ENCODE results near the gene METTL1. TPM values are rescaled to one million over a fixed set of nuclear protein-coding genes. Genes with fewer than 3 reads are reported as not detected.

The METTL1 gene
- total RNA-seq, 5 donors from 2014 or later (not counting 1 experiment from before 2014, with no cell fraction given), result 10.3 to 17.4 (median 14.5) TPM

DNA sequence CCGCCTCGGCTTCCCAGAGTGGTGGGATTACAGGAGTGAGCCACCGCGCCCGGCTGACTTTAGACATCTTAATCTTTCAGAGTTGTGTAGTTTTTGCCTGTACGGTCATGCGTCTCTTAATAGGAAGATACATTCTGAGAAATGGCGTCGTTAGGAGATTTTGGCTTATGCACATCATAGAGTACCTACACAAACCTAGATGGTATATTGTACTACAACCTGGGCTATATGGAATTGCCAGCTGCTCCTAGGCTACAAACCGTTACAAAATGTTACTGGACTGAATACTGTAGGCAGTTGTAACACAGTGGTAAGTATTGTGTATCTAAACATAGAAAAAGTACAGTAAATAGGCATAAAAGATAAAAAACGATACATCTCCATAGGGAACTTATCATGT, 12.0 kb upstream of the METTL1 start:
- WGBS (ENCODE audit: insufficient coverage), result no CpG with 5 or more reads among the region's 11 CpGs
- H3K9me3 Mint-ChIP-seq, result no peaks in the 10 kb centered on the region
- DNase-seq, result no peak
- H3K27me3 Mint-ChIP-seq, result no peaks in the 10 kb centered on the region
- Histone ChIP-seq H3K4me3 (ENCODE audit: control insufficient read depth in 1 of 2, extremely low read depth in 1 of 2, low read length in 1 of 2) (no peak overlapping the region), H3K27me3 (replicated peaks in 1 of 2; ENCODE audit: control insufficient read depth in 2 of 2, extremely low read depth in 1 of 2, insufficient read depth in 2 of 2, low read length in 1 of 2) (no peaks in the 10 kb centered on the region), H3K36me3 (ENCODE audit: control insufficient read depth in 2 of 2, extremely low read depth in 1 of 2, insufficient read depth in 1 of 2, low read length in 1 of 2) (peaks cover 0 to 34% of the 10 kb centered on the region in 2 donors), H3K9me3 (no peaks in the 10 kb centered on the region), H3K27ac (ENCODE audit: low read length) (no peak overlapping the region), H3K4me1 (ENCODE audit: control insufficient read depth in 1 of 2, extremely low read depth in 1 of 2, insufficient read depth in 2 of 2, low read length in 2 of 2) (peaks cover 22 to 40% of the 10 kb centered on the region in 2 experiments)
- peaks cover 23% of the 10 kb centered on the region for H3K36me3 Mint-ChIP-seq
- peak overlapping the region in 1 of 2 donors; percentile 44 for H3K27ac Mint-ChIP-seq
- H3K4me3 Mint-ChIP-seq, result peak overlapping the region; percentile 62 to 100 (median 77)
- ATAC-seq (replicated peaks in 1 of 4), result no peak
- ChIA-PET CTCF (interaction anchor here (0.7 to 1.3 kb wide), 4 partner anchors 15 to 120 kb away, joined by 3 to 4 read pairs (median 4); no protein-coding TSS in a partner anchor), POLR2A (interaction anchor here in 1 of 2 donors (0.6 kb wide), 1 partner anchor 27 kb away, joined by 3 read pairs; no protein-coding TSS in a partner anchor)
- peaks cover 50 to 54% (median 52%) of the 10 kb centered on the region in 3 donors for H3K4me1 Mint-ChIP-seq

DNA sequence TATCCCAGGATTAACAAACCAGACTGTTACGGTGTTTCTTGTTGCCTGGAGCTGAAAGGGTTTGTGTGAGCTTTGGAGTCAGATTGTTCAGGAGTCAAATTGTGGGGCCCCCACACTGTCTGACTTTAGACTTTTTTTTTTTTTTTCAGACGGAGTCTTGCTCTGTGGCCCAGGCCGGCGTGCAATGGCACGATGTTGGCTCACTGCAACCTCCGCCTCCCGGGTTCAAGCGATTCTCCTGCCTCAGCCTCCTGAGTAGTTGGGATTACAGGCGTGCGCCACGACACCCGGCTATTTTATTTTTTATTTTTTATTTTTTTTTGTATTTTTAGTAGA, 11.5 kb upstream of the METTL1 start:
- no peaks in the 10 kb centered on the region for H3K9me3 Mint-ChIP-seq
- Histone ChIP-seq H3K27me3 (replicated peaks in 1 of 2; ENCODE audit: control insufficient read depth in 2 of 2, extremely low read depth in 1 of 2, insufficient read depth in 2 of 2, low read length in 1 of 2) (no peaks in the 10 kb centered on the region), H3K4me1 (ENCODE audit: control insufficient read depth in 1 of 2, extremely low read depth in 1 of 2, insufficient read depth in 2 of 2, low read length in 2 of 2) (peaks cover 22 to 43% of the 10 kb centered on the region in 2 experiments), H3K9me3 (no peaks in the 10 kb centered on the region), H3K4me3 (ENCODE audit: control insufficient read depth in 1 of 2, extremely low read depth in 1 of 2, low read length in 1 of 2) (peak overlapping the region; percentile 89 to 99), H3K27ac (ENCODE audit: low read length) (no peak overlapping the region), H3K36me3 (ENCODE audit: control insufficient read depth in 2 of 2, extremely low read depth in 1 of 2, insufficient read depth in 1 of 2, low read length in 1 of 2) (peaks cover 0 to 30% of the 10 kb centered on the region in 2 donors)
- POLR2A ChIA-PET, result interaction anchor here (0.6 kb wide), 2 partner anchors 11 to 99 kb away, joined by 3 read pairs; partner anchors contain the start of genes EEF1AKMT3 (in 1 of the 2) and METTL1 (in 1 of the 2)
- peak overlapping the region; percentile 97 to 99 for H3K27ac Mint-ChIP-seq
- DNase-seq (no peak), ATAC-seq (replicated peaks in 1 of 4) (no peak)
- CTCF ChIA-PET, result interaction anchor here (0.7 to 2.8 kb wide), 9 partner anchors 11 to 120 kb away, joined by 3 to 14 read pairs (median 3); partner anchors contain the start of genes EEF1AKMT3 (in 2 of the 2), METTL1 (in 2 of the 2), CYP27B1 (in 1 of the 2) and OS9 (in 1 of the 2)
- peak overlapping the region; percentile 98 to 100 (median 99) for H3K4me3 Mint-ChIP-seq
- H3K27me3 Mint-ChIP-seq, result no peaks in the 10 kb centered on the region
- 94% methylated on average over 8 of the region's 12 CpGs for WGBS (ENCODE audit: insufficient coverage)
- peaks cover 21% of the 10 kb centered on the region for H3K36me3 Mint-ChIP-seq
- peaks cover 50 to 55% (median 53%) of the 10 kb centered on the region in 3 donors for H3K4me1 Mint-ChIP-seq

DNA sequence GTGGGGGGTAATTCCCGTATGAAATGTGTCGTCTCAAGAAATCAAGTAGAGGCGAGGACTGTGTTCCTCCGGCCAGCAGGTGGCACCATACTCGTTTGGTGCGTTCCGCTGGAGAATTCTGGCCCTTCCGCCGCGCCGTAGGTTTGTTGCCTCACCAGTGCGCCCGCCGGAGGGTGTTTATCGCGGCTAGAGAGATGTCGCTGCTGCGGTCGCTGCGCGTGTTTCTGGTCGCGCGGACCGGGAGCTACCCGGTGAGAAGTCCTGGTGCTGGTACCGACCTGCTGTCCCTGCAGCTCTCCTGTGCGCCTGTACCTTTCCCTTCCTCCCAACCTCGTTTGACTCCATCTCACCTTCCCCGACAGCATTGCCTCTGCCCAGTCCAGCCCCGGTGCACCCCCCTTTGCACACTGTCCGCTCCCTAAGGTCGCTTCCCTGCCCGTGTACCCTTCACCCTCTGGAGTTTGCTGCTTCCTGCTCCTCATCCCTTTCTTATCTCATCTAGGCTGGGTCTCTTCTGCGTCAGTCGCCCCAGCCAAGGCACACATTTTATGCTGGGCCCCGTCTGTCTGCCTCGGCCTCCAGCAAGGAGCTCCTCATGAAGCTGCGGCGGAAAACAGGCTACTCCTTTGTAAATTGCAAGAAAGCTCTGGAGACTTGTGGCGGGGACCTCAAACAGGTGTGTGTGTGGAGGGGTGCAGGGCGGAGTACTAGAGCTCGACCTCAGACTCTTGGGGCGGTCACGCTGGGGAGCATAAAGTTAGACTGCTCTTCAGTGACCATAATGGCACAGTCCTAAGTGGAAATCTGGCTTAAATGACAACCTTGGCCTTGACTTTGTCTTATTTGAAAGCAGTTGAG, 10.9 kb upstream of the METTL1 start, which contains the start of gene TSFM:
TSS of gene TSFM (plus strand) at position 180 of the 858 bp plus-strand sequence. CDS start at position 195, 15 bp downstream.
- no peaks in the 10 kb centered on the region for H3K9me3 ChIP-seq
- Mint-ChIP-seq H3K9me3 (no peaks in the 10 kb centered on the region), H3K4me1 (peaks cover 50 to 58% (median 52%) of the 10 kb centered on the region in 3 donors), H3K27me3 (no peaks in the 10 kb centered on the region), H3K36me3 (peaks cover 20% of the 10 kb centered on the region), H3K27ac (peak within 1 kb of the TSS; percentile 97 to 99), H3K4me3 (peak within 1 kb of the TSS; percentile 98 to 100 (median 99))
- CTCF ChIA-PET, result interaction anchor here (0.5 to 2.8 kb wide), 21 partner anchors 10 to 158 kb away, joined by 3 to 14 read pairs (median 4); partner anchors contain the start of genes EEF1AKMT3 (in 2 of the 2), METTL1 (in 2 of the 2), ATP23 (in 1 of the 2) and CYP27B1 (in 1 of the 2)
- under 1% methylated on average over 38 of the region's 45 CpGs for WGBS (ENCODE audit: insufficient coverage)
- H3K36me3 ChIP-seq (ENCODE audit: control insufficient read depth in 2 of 2, extremely low read depth in 1 of 2, insufficient read depth in 1 of 2, low read length in 1 of 2), result peaks cover 0 to 30% of the 10 kb centered on the region in 2 donors
- POLR2A ChIA-PET, result interaction anchor here (0.6 kb wide), 2 partner anchors 11 to 100 kb away, joined by 3 read pairs; partner anchors contain the start of genes EEF1AKMT3 (in 1 of the 2) and METTL1 (in 1 of the 2)
- H3K27me3 ChIP-seq (replicated peaks in 1 of 2; ENCODE audit: control insufficient read depth in 2 of 2, extremely low read depth in 1 of 2, insufficient read depth in 2 of 2, low read length in 1 of 2), result no peaks in the 10 kb centered on the region
- peaks cover 22 to 46% of the 10 kb centered on the region in 2 experiments for H3K4me1 ChIP-seq (ENCODE audit: control insufficient read depth in 1 of 2, extremely low read depth in 1 of 2, insufficient read depth in 2 of 2, low read length in 2 of 2)
- DNase-seq (peak; percentile 89 to 99 (median 96)), ATAC-seq (replicated peaks in 1 of 4) (peak; percentile 83 to 96 (median 88))
- H3K4me3 ChIP-seq (ENCODE audit: control insufficient read depth in 1 of 2, extremely low read depth in 1 of 2, low read length in 1 of 2), result peak within 1 kb of the TSS; percentile 89 to 99
- H3K27ac ChIP-seq (ENCODE audit: low read length), result peak within 1 kb of the TSS; percentile 75

DNA sequence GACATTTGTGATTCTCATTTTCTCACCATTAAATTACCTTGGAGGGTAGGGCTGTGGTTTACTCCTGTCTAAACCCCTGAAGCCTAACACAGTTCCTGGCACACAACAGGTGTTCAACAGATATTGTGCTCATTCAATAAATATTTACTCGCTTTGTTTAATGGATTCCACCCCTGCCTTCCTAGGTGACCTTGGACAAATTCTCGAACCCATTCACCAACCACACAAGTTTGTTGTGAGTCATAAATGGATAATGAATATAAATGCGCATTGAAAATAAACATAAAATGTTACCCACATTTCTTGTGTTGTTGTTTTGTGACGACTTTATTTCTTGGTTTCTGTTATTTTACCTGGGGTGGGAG, 10.3 kb upstream of the METTL1 start:
- Histone ChIP-seq H3K36me3 (ENCODE audit: control insufficient read depth in 2 of 2, extremely low read depth in 1 of 2, insufficient read depth in 1 of 2, low read length in 1 of 2) (peaks cover 0 to 24% of the 10 kb centered on the region in 2 donors), H3K4me1 (ENCODE audit: control insufficient read depth in 1 of 2, extremely low read depth in 1 of 2, insufficient read depth in 2 of 2, low read length in 2 of 2) (peaks cover 22 to 46% of the 10 kb centered on the region in 2 experiments), H3K27ac (ENCODE audit: low read length) (peak overlapping the region; percentile 75), H3K9me3 (no peaks in the 10 kb centered on the region), H3K27me3 (replicated peaks in 1 of 2; ENCODE audit: control insufficient read depth in 2 of 2, extremely low read depth in 1 of 2, insufficient read depth in 2 of 2, low read length in 1 of 2) (no peaks in the 10 kb centered on the region), H3K4me3 (ENCODE audit: control insufficient read depth in 1 of 2, extremely low read depth in 1 of 2, low read length in 1 of 2) (peak overlapping the region; percentile 89 to 99)
- no peaks in the 10 kb centered on the region for H3K9me3 Mint-ChIP-seq
- H3K27me3 Mint-ChIP-seq, result no peaks in the 10 kb centered on the region
- peak overlapping the region; percentile 97 to 99 for H3K27ac Mint-ChIP-seq
- peaks cover 50 to 58% (median 52%) of the 10 kb centered on the region in 3 donors for H3K4me1 Mint-ChIP-seq
- no peak for DNase-seq
- ChIA-PET CTCF (interaction anchor here (0.6 to 2.8 kb wide), 10 partner anchors 10 to 135 kb away, joined by 3 to 14 read pairs (median 4); partner anchors contain the start of genes CYP27B1 (in 1 of the 2), EEF1AKMT3 (in 1 of the 2) and METTL1 (in 1 of the 2)), POLR2A (interaction anchor here in 1 of 2 donors (0.6 kb wide), 1 partner anchor 138 kb away, joined by 3 read pairs; no protein-coding TSS in a partner anchor)
- no peak for ATAC-seq (replicated peaks in 1 of 4)
- 0% methylated on average over 1 of the region's 4 CpGs for WGBS (ENCODE audit: insufficient coverage)
- H3K4me3 Mint-ChIP-seq, result peak overlapping the region; percentile 98 to 100 (median 99)
- H3K36me3 Mint-ChIP-seq, result peaks cover 18% of the 10 kb centered on the region

DNA sequence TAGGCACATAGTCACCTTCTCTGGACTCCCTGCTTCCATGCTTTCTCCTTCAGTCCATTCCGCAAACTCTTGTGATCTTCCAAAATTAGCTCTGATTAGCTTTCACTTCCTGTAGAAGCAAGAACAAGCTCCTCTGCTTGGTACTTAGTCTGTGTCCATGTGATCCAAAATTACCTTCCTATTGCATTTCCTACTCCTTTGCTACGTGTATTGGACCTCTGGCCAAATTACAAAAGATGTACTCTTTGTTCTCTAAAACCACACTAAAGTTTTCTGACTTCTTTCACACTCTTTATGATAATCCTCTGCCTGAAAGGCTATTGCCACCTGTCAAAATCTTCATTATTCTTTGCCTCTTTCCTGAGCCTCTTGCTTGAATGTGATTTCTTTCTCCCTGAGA, 9.9 kb upstream of the METTL1 start:
- Mint-ChIP-seq H3K27ac (peak overlapping the region; percentile 97 to 99), H3K4me3 (peak overlapping the region; percentile 7 to 100 (median 17)), H3K9me3 (no peaks in the 10 kb centered on the region), H3K4me1 (peaks cover 50 to 58% (median 52%) of the 10 kb centered on the region in 3 donors), H3K27me3 (no peaks in the 10 kb centered on the region), H3K36me3 (peaks cover 15% of the 10 kb centered on the region)
- WGBS (ENCODE audit: insufficient coverage), result 54% methylated on average over 2 of the region's 2 CpGs
- Histone ChIP-seq H3K27me3 (replicated peaks in 1 of 2; ENCODE audit: control insufficient read depth in 2 of 2, extremely low read depth in 1 of 2, insufficient read depth in 2 of 2, low read length in 1 of 2) (no peaks in the 10 kb centered on the region), H3K4me1 (ENCODE audit: control insufficient read depth in 1 of 2, extremely low read depth in 1 of 2, insufficient read depth in 2 of 2, low read length in 2 of 2) (peaks cover 22 to 46% of the 10 kb centered on the region in 2 experiments), H3K9me3 (no peaks in the 10 kb centered on the region), H3K36me3 (ENCODE audit: control insufficient read depth in 2 of 2, extremely low read depth in 1 of 2, insufficient read depth in 1 of 2, low read length in 1 of 2) (peaks cover 0 to 20% of the 10 kb centered on the region in 2 donors), H3K4me3 (ENCODE audit: control insufficient read depth in 1 of 2, extremely low read depth in 1 of 2, low read length in 1 of 2) (no peak overlapping the region), H3K27ac (ENCODE audit: low read length) (peak overlapping the region; percentile 75)
- ATAC-seq (replicated peaks in 1 of 4) (no peak), DNase-seq (peak in 1 of 35 experiments; percentile 19)
- CTCF ChIA-PET, result interaction anchor here (0.9 to 2.8 kb wide), 10 partner anchors 10 to 117 kb away, joined by 3 to 14 read pairs (median 4); partner anchors contain the start of genes EEF1AKMT3 (in 1 of the 2) and METTL1 (in 1 of the 2)
- POLR2A ChIA-PET, result interaction anchor here (0.5 to 0.8 kb wide), 5 partner anchors 8 to 138 kb away, joined by 3 read pairs; no protein-coding TSS in a partner anchor

Data from T-cell (primary cell).